Hepatocyte (in vitro differentiated cells): ENCODE measurements around the gene ADAMTS5.

Experiments used
- CTCF ChIP-seq: fragments of 200-600 bp; sonication (generic); IDR thresholded peaks from 2 replicates; pipeline ENCODE4 v1.5.1; 2016; ENCODE audit warnings: antibody characterized with exemption, mild to moderate bottlenecking; ENCODE audit not compliant: poor library complexity
- EZH2 ChIP-seq: fragments of 200-600 bp; sonication (generic); IDR thresholded peaks from 2 replicates; pipeline ENCODE4 v1.6.1; 2016; ENCODE audit warnings: antibody characterized with exemption, mild to moderate bottlenecking, borderline replicate concordance

GRCh38 chr21:26983576-26983975 lies 16.7 kb upstream of the ADAMTS5 start:
- TF ChIP-seq CTCF (no peak), EZH2 (no peak)
